HCT116 (cell line): Measurements from ENCODE around the gene UBASH3B. TPM values are rescaled to one million over a fixed set of nuclear protein-coding genes. Genes with fewer than 3 reads are reported as not detected.
A peak's percentile ranks its signal among the peaks of the same experiment; 100 is the strongest.

Experiments used
- ATAC-seq: fragments of 200-7000 bp; cut with Tn5 transposase; 2 replicates; pipeline ENCODE4 v1.9.1; 2020; ENCODE audit warnings: mild to moderate bottlenecking, moderate library complexity
- BruUV-seq: library from RNA; stranded (reverse); fragments of 400-500 nt; replicated peaks from 2 replicates; lab custom pipeline; 2021; lab: Mats Ljungman, UMichigan
- CTCF ChIA-PET: fragments of 300-600 bp; sonication (Branson Sonifier 250); formaldehyde crosslinking; loops from one replicate; lab custom pipeline; 2021; ENCODE audit warnings: antibody characterized with exemption; lab: Charles Lee
- POLR2A ChIA-PET: fragments of 300-600, 350-600 bp; sonication (Branson Sonifier 250); formaldehyde crosslinking; loops from one replicate; lab custom pipeline; 2021; ENCODE audit warnings: antibody characterized with exemption; lab: Charles Lee
- RAD21 ChIA-PET, 2 experiments: fragments of 300-600 bp; sonication (Branson Sonifier 250); formaldehyde crosslinking; loops; one replicate each; lab custom pipeline; 2023; ENCODE audit warnings: low total read pairs in 2 of 2; ENCODE audit not compliant: uncharacterized antibody in 2 of 2, unreplicated experiment in 2 of 2, low non-redundant PET in 1 of 2; lab: Charles Lee
- DNase-seq: peaks from one replicate; pipeline ENCODE4 v3.0.0-alpha.2; 2010; ENCODE audit warnings: low read depth, low spot score
- H2AFZ ChIP-seq: fragments of 200-600 bp; shearing (Covaris generic), sonication (generic); 2 replicates; pipeline ENCODE4 v1.6.1; 2017; ENCODE audit warnings: low read depth, mixed run types, mixed read lengths, antibody characterized with exemption, low read length; ENCODE audit not compliant: poor library complexity, severe bottlenecking
- H3K27ac ChIP-seq: 2 replicates; pipeline ENCODE4 v1.5.1; 2012; ENCODE audit warnings: low read depth, low read length
- H3K27me3 ChIP-seq: fragments of 200-600 bp; sonication (generic); 2 replicates; pipeline ENCODE4 v1.6.1; 2016; ENCODE audit warnings: mixed run types, low read length, mixed read lengths; ENCODE audit not compliant: insufficient read depth
- H3K36me3 ChIP-seq, 2 experiments: fragments of 200-500 bp in 1 of 2; fragments of 200-600 bp in 1 of 2; sonication (Bioruptor generic) in 1 of 2; sonication (generic) in 1 of 2; 2 replicates each; pipeline versions ENCODE4 v1.5.1 to v1.6.1; 2014 to 2016; ENCODE audit warnings: low read length in 2 of 2, inconsistent platforms in 1 of 2, mixed read lengths in 1 of 2, mixed run types in 1 of 2; ENCODE audit not compliant: insufficient read depth in 2 of 2, control insufficient read depth in 1 of 2
- H3K4me1 ChIP-seq, 2 experiments: fragments of 200-600 bp in 1 of 2; sonication (generic) in 1 of 2; 2 replicates each; pipeline versions ENCODE4 v1.5.1 to v1.6.1; 2012 to 2017; ENCODE audit warnings: low read length in 2 of 2, inconsistent platforms in 1 of 2, mild to moderate bottlenecking in 1 of 2, mixed read lengths in 1 of 2, mixed run types in 1 of 2, moderate library complexity in 1 of 2; ENCODE audit not compliant: insufficient read depth in 2 of 2, control insufficient read depth in 1 of 2
- H3K4me2 ChIP-seq: fragments of 200-600 bp; sonication (generic); 2 replicates; pipeline ENCODE4 v1.6.1; 2017; ENCODE audit warnings: mixed run types, low read length, mixed read lengths
- H3K4me3 ChIP-seq, 2 experiments: fragments of 200-600 bp in 1 of 2; sonication (generic) in 1 of 2; replicated peaks in 1 of 2; 2 replicates each; pipeline ENCODE4 v1.5.1; 2011 to 2016; ENCODE audit warnings: low read length in 2 of 2, control low read depth in 1 of 2, low read depth in 1 of 2, mild to moderate bottlenecking in 1 of 2, mixed read lengths in 1 of 2, mixed run types in 1 of 2
- H3K79me2 ChIP-seq: fragments of 200-600 bp; sonication (generic); 2 replicates; pipeline ENCODE4 v1.6.1; 2017; ENCODE audit warnings: mild to moderate bottlenecking, mixed run types, low read length, moderate library complexity, mixed read lengths; ENCODE audit not compliant: insufficient read depth
- H3K9ac ChIP-seq: fragments of 200-600 bp; sonication (generic); 2 replicates; pipeline ENCODE4 v1.6.1; 2016; ENCODE audit warnings: low read length, mixed read lengths
- H3K9me2 ChIP-seq: fragments of 200-600 bp; sonication (generic), shearing (Covaris generic); 2 replicates; pipeline ENCODE4 v1.6.1; 2017; ENCODE audit warnings: mixed run types, mild to moderate bottlenecking, moderate library complexity; ENCODE audit not compliant: insufficient read depth
- H3K9me3 ChIP-seq, 2 experiments: fragments of 200-500 bp in 1 of 2; fragments of 200-600 bp in 1 of 2; sonication (Bioruptor generic) in 1 of 2; sonication (generic) in 1 of 2; 2 replicates each; pipeline ENCODE4 v1.6.1; 2014 to 2017; ENCODE audit warnings: low read length in 2 of 2, mixed read lengths in 2 of 2, inconsistent platforms in 1 of 2, low read depth in 1 of 2, mild to moderate bottlenecking in 1 of 2, mixed run types in 1 of 2, moderate library complexity in 1 of 2; ENCODE audit not compliant: control insufficient read depth in 1 of 2, insufficient read depth in 1 of 2
- H4K20me1 ChIP-seq: fragments of 200-600 bp; sonication (generic), shearing (Covaris generic); 2 replicates; pipeline ENCODE4 v1.6.1; 2017; ENCODE audit warnings: mixed run types, mild to moderate bottlenecking, moderate library complexity; ENCODE audit not compliant: insufficient read depth
- CBX3 ChIP-seq: IDR thresholded peaks from 2 replicates; pipeline ENCODE4 v1.6.1; 2012; ENCODE audit warnings: low read depth
- EGR1 ChIP-seq: IDR thresholded peaks from 2 replicates; pipeline ENCODE4 v1.6.1; 2012; ENCODE audit warnings: low read depth
- ELF1 ChIP-seq: IDR thresholded peaks from 2 replicates; pipeline ENCODE4 v1.6.1; 2012; ENCODE audit warnings: low read depth, borderline replicate concordance
- EZH2phosphoT487 ChIP-seq: fragments of 200-600 bp; IDR thresholded peaks from 2 replicates; pipeline ENCODE4 v1.6.1; 2018; ENCODE audit warnings: antibody characterized with exemption, borderline replicate concordance
- JUND ChIP-seq: IDR thresholded peaks from 2 replicates; pipeline ENCODE4 v1.6.1; 2012
- POLR2AphosphoS5 ChIP-seq: IDR thresholded peaks from 2 replicates; pipeline ENCODE4 v1.6.1; 2011; ENCODE audit warnings: mild to moderate bottlenecking, low read depth, low read length, moderate library complexity
- SIN3A ChIP-seq: IDR thresholded peaks from 2 replicates; pipeline ENCODE4 v1.6.1; 2012; ENCODE audit warnings: low read depth
- SP1 ChIP-seq: IDR thresholded peaks from 2 replicates; pipeline ENCODE4 v1.6.1; 2012; ENCODE audit warnings: low read depth
- TCF7L2 ChIP-seq: IDR thresholded peaks from 2 replicates; pipeline ENCODE4 v1.7.0; 2011; ENCODE audit warnings: borderline replicate concordance, inconsistent platforms; ENCODE audit not compliant: insufficient read depth, insufficient read length; ENCODE audit errors: extremely low read depth
- ZFX ChIP-seq: fragments of 450-650 bp; IDR thresholded peaks from 2 replicates; pipeline ENCODE4 v1.6.1; 2017
- intact Hi-C: fragments of 100-400 bp; cut with micrococcal nuclease; formaldehyde crosslinking; loops from 2 replicates; pipeline ENCODE4 v1.10.0; 2022
- total RNA-seq: library from RNA; stranded (reverse); gene quantifications from one replicate; pipeline ENCODE4 v1.2.1, GENCODE V29; 2021; ENCODE audit not compliant: unreplicated experiment
- TF ChIP-seq, protein P1 (sequence below), 3 experiments: fragments of 200-600 bp in 1 of 3; sonication (generic) in 1 of 3; IDR thresholded peaks in 2 of 3; conservative IDR thresholded peaks in 1 of 3; 2 replicates each; pipeline ENCODE4 v1.5.1; 2012 to 2017; ENCODE audit warnings: low read depth in 2 of 3, low read length in 2 of 3, antibody characterized with exemption in 1 of 3, borderline replicate concordance in 1 of 3, control low read depth in 1 of 3, mild to moderate bottlenecking in 1 of 3, mixed read lengths in 1 of 3, mixed run types in 1 of 3, moderate library complexity in 1 of 3; ENCODE audit not compliant: insufficient read depth in 1 of 3

Gene UBASH3B
- total RNA-seq, 1 experiment from 2014 or later = 40.3 TPM

DNA sequence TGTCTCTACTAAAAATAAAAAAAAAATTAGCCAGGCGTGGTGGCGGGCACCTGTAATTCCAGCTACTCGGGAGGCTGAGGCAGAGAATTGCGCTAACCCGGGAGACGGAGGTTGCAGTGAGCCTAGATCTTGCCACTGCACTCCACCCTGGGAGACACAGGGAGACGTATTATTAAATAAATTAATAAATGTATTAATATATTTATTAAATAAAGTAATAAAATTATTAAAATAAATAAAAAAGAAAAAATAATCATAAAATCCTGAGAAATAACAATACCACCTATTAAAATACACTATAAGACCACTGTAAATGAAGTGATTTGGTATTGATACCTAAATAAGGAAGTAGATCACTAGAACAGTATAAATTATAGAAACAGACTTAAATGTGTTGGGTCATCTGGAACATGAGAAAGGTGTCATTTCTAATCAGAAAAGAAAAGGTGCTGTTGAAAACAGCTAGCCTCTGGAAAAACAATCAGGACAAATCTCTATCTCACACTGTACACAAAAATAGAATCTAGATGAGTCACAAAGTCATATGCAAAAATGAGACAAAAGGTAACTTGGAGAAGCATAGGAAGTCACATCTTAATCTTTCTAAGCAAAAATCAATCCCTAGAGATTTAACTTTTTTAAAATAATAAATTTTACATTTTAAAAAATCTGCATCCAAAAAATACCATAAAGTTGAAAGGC is 43.2 kb upstream of the UBASH3B start:
- intact Hi-C loops = no loop called here
- ChIA-PET RAD21 (no interaction called here), CTCF (interaction anchor here (0.6 to 1.8 kb wide), 2 partner anchors 32 to 1065 kb away, joined by 4 to 6 read pairs; no protein-coding TSS in a partner anchor), POLR2A (no interaction called here)
- H4K20me1 ChIP-seq = no peaks in the 10 kb centered on the region
- no peaks in the 10 kb centered on the region for H3K9me3 ChIP-seq
- TF ChIP-seq JUND = no peak
- no peak for TF ChIP-seq EGR1
- no peak for TF ChIP-seq SIN3A
- TF ChIP-seq ELF1 = no peak
- no peak for TF ChIP-seq TCF7L2
- TF ChIP-seq, protein P1, sequence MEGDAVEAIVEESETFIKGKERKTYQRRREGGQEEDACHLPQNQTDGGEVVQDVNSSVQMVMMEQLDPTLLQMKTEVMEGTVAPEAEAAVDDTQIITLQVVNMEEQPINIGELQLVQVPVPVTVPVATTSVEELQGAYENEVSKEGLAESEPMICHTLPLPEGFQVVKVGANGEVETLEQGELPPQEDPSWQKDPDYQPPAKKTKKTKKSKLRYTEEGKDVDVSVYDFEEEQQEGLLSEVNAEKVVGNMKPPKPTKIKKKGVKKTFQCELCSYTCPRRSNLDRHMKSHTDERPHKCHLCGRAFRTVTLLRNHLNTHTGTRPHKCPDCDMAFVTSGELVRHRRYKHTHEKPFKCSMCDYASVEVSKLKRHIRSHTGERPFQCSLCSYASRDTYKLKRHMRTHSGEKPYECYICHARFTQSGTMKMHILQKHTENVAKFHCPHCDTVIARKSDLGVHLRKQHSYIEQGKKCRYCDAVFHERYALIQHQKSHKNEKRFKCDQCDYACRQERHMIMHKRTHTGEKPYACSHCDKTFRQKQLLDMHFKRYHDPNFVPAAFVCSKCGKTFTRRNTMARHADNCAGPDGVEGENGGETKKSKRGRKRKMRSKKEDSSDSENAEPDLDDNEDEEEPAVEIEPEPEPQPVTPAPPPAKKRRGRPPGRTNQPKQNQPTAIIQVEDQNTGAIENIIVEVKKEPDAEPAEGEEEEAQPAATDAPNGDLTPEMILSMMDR (IDR thresholded peaks at IDR 0.05 in 2 of 3, conservative IDR thresholded peaks at IDR 0.05 in 1 of 3; ENCODE audit: borderline replicate concordance in 1 of 3, insufficient read depth in 1 of 3, low read depth in 2 of 3, low read length in 2 of 3) = no peak
- no peak for TF ChIP-seq CBX3
- TF ChIP-seq EZH2phosphoT487 = no peak
- TF ChIP-seq SP1 = no peak
- TF ChIP-seq POLR2AphosphoS5 = no peak
- no peak for TF ChIP-seq ZFX
- H3K27me3 ChIP-seq = no peaks in the 10 kb centered on the region
- no peak overlapping the region for H3K4me2 ChIP-seq
- peaks cover 0 to 10% of the 10 kb centered on the region in 2 experiments; a peak in 2 of 4 replicates for H3K4me1 ChIP-seq
- H3K4me3 ChIP-seq = no peak overlapping the region
- H3K27ac ChIP-seq = no peak overlapping the region
- peak overlapping the region; percentile 41 for H2AFZ ChIP-seq
- H3K79me2 ChIP-seq = no peaks in the 10 kb centered on the region
- no peaks in the 10 kb centered on the region for H3K36me3 ChIP-seq
- H3K9me2 ChIP-seq = no peaks in the 10 kb centered on the region
- no peak for ATAC-seq
- BruUV-seq = no TSS peak
- DNase-seq = no peak
- H3K9ac ChIP-seq = no peak overlapping the region
